ENCODE measurements around the gene CALU. TPM values are rescaled to one million over a fixed set of nuclear protein-coding genes. Genes with fewer than 3 reads are reported as not detected.

Gene CALU
- total and polyA plus RNA-seq, 10 of the 15 experiments (the other 5 are each of a cell fraction or from before 2014, with no cell fraction given): 31.2 to 75.6 (median 42.1) TPM

GRCh38 chr7:128739990-128740682 is 977 bp downstream of the CALU start:
- H3K9me3 ChIP-seq (replicated peaks; ENCODE audit: control insufficient read depth, insufficient read depth, low read length): no peaks in the 10 kb centered on the region
- intact Hi-C loops (cut with micrococcal nuclease; ENCODE audit: unreplicated experiment) (loop anchor here (5.0 kb wide), 1 partner anchor 122 kb away; the partner anchor contains the start of gene ATP6V1F), in situ Hi-C loops (cut with MboI) (no loop called here)
- ChIA-PET POLR2A (interaction anchor here (0.6 to 4.0 kb wide), 10 partner anchors 8 to 324 kb away, joined by 3 to 25 read pairs (median 3); no protein-coding TSS in a partner anchor), CTCF (interaction anchor here (0.6 to 2.7 kb wide), 14 partner anchors 15 to 876 kb away, joined by 3 to 13 read pairs (median 4); partner anchors contain the start of genes ATP6V1F and GARIN1A), SMC1A (ENCODE audit: uncharacterized antibody, unreplicated experiment) (interaction anchor here (0.8 to 3.2 kb wide), 11 partner anchors 8 to 352 kb away, joined by 3 to 16 read pairs (median 4); no protein-coding TSS in a partner anchor), RAD21 (ENCODE audit: unreplicated experiment) (interaction anchor here (0.6 to 2.2 kb wide), 11 partner anchors 16 to 473 kb away, joined by 3 to 7 read pairs (median 5); partner anchors contain the start of gene ATP6V1F)
- H3K4me2 ChIP-seq (ENCODE audit: control insufficient read depth, insufficient read depth): peak overlapping the region; percentile 73
- 4% methylated on average over 13 of the region's 13 CpGs for WGBS (ENCODE audit: insufficient coverage, insufficient replicate concordance, low lambda C conversion rate, missing lambda C conversion rate)
- peaks cover 5% of the 10 kb centered on the region; the same call in 1 of the 2 replicates for H3K4me1 ChIP-seq (ENCODE audit: control insufficient read depth, insufficient read depth, low read length)
- H3K36me3 ChIP-seq (ENCODE audit: control insufficient read depth in 2 of 2, insufficient read depth in 2 of 2, low read length in 1 of 2): no peaks in the 10 kb centered on the region
- no peak for DNase-seq (ENCODE audit: low read depth, low spot score)
- FAIRE-seq: no peak
- TSS peak; percentile 69 for BruUV-seq (replicated peaks)
- H2AFZ ChIP-seq (ENCODE audit: control insufficient read depth, low read depth, low read length): peak overlapping the region; percentile 92
- H3K79me2 ChIP-seq (ENCODE audit: control insufficient read depth, insufficient read depth, low read length): peaks cover 61% of the 10 kb centered on the region
- ATAC-seq: no peak
- H3K27me3 ChIP-seq (replicated peaks in 1 of 2; ENCODE audit: control insufficient read depth in 2 of 2, insufficient read depth in 2 of 2, low read length in 1 of 2): no peaks in the 10 kb centered on the region
- peak overlapping the region; percentile 95 for H3K9ac ChIP-seq (ENCODE audit: control insufficient read depth, insufficient read depth, low read length)
- no peak for TF ChIP-seq ZNF274 (IDR thresholded peaks at IDR 0.05; ENCODE audit: insufficient read depth, insufficient read length)
- no peak for TF ChIP-seq RAD51 (IDR thresholded peaks at IDR 0.05)
- TF ChIP-seq, protein P1, sequence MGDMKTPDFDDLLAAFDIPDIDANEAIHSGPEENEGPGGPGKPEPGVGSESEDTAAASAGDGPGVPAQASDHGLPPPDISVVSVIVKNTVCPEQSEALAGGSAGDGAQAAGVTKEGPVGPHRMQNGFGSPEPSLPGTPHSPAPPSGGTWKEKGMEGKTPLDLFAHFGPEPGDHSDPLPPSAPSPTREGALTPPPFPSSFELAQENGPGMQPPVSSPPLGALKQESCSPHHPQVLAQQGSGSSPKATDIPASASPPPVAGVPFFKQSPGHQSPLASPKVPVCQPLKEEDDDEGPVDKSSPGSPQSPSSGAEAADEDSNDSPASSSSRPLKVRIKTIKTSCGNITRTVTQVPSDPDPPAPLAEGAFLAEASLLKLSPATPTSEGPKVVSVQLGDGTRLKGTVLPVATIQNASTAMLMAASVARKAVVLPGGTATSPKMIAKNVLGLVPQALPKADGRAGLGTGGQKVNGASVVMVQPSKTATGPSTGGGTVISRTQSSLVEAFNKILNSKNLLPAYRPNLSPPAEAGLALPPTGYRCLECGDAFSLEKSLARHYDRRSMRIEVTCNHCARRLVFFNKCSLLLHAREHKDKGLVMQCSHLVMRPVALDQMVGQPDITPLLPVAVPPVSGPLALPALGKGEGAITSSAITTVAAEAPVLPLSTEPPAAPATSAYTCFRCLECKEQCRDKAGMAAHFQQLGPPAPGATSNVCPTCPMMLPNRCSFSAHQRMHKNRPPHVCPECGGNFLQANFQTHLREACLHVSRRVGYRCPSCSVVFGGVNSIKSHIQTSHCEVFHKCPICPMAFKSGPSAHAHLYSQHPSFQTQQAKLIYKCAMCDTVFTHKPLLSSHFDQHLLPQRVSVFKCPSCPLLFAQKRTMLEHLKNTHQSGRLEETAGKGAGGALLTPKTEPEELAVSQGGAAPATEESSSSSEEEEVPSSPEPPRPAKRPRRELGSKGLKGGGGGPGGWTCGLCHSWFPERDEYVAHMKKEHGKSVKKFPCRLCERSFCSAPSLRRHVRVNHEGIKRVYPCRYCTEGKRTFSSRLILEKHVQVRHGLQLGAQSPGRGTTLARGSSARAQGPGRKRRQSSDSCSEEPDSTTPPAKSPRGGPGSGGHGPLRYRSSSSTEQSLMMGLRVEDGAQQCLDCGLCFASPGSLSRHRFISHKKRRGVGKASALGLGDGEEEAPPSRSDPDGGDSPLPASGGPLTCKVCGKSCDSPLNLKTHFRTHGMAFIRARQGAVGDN (IDR thresholded peaks at IDR 0.05): no peak
- TF ChIP-seq, protein P2, sequence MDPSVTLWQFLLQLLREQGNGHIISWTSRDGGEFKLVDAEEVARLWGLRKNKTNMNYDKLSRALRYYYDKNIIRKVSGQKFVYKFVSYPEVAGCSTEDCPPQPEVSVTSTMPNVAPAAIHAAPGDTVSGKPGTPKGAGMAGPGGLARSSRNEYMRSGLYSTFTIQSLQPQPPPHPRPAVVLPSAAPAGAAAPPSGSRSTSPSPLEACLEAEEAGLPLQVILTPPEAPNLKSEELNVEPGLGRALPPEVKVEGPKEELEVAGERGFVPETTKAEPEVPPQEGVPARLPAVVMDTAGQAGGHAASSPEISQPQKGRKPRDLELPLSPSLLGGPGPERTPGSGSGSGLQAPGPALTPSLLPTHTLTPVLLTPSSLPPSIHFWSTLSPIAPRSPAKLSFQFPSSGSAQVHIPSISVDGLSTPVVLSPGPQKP (IDR thresholded peaks at IDR 0.05; ENCODE audit: low read depth, low read length): no peak
- TF ChIP-seq USF2 (IDR thresholded peaks at IDR 0.05; ENCODE audit: borderline replicate concordance, low read depth, low read length): no peak
- no peak for TF ChIP-seq IRF4 (IDR thresholded peaks at IDR 0.05; ENCODE audit: low read depth, low read length)
- TF ChIP-seq PAX5 (IDR thresholded peaks at IDR 0.05; ENCODE audit: borderline replicate concordance, low read depth, low read length): no peak
- TF ChIP-seq RAD21 (IDR thresholded peaks at IDR 0.05; ENCODE audit: insufficient read depth, low read depth, low read length): no peak
- no peak for TF ChIP-seq TCF12 (IDR thresholded peaks at IDR 0.05; ENCODE audit: low read depth, low read length)
- TF ChIP-seq NR2F1 (conservative IDR thresholded peaks at IDR 0.05): no peak
- no peaks in the 10 kb centered on the region for H4K20me1 ChIP-seq (ENCODE audit: control insufficient read depth, insufficient read depth)
- peak overlapping the region; percentile 91 for H3K27ac ChIP-seq (ENCODE audit: control insufficient read depth, insufficient read depth)
- H3K4me3 ChIP-seq: peak overlapping the region; percentile 87
